ENCODE results near the gene RBM26. TPM values are rescaled to one million over a fixed set of nuclear protein-coding genes. Genes with fewer than 3 reads are reported as not detected.

RBM26 gene
- total RNA-seq, 2 donors from 2014 or later, result 28.1 to 28.3 TPM

DNA sequence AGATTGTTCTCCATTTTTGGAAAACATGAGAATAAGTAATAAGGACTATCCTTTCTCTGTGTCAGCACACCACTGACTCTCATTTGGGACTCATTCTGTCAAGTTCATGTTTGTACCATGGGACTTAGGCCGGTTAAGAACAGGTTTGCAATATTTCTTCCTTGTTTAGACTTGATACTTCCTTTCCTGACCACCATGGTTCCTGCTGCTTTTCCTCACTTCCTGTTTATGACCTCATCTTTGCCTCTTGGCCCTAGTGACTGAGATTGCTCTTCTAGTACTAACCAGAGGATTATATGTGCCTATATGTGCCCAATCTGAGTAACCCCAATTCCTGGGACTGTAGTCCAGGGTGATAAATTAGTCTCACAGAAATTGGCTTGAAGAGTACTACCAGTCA, 42.4 kb upstream of the RBM26 start:
- no peak for DNase-seq
- intact Hi-C loops (cut with DNase I), result no loop called here
- Histone ChIP-seq H3K27ac (no peak overlapping the region), H3K4me3 (no peak overlapping the region), H3K9ac (ENCODE audit: low read depth in 2 of 2, low read length in 2 of 2) (no peak overlapping the region), H3K4me1 (no peaks in the 10 kb centered on the region), H3K36me3 (no peaks in the 10 kb centered on the region), H3K27me3 (no peaks in the 10 kb centered on the region), H3K9me3 (no peaks in the 10 kb centered on the region)
- TF ChIP-seq, protein P1, sequence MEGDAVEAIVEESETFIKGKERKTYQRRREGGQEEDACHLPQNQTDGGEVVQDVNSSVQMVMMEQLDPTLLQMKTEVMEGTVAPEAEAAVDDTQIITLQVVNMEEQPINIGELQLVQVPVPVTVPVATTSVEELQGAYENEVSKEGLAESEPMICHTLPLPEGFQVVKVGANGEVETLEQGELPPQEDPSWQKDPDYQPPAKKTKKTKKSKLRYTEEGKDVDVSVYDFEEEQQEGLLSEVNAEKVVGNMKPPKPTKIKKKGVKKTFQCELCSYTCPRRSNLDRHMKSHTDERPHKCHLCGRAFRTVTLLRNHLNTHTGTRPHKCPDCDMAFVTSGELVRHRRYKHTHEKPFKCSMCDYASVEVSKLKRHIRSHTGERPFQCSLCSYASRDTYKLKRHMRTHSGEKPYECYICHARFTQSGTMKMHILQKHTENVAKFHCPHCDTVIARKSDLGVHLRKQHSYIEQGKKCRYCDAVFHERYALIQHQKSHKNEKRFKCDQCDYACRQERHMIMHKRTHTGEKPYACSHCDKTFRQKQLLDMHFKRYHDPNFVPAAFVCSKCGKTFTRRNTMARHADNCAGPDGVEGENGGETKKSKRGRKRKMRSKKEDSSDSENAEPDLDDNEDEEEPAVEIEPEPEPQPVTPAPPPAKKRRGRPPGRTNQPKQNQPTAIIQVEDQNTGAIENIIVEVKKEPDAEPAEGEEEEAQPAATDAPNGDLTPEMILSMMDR (IDR thresholded peaks at IDR 0.05), result no peak

- DNase-seq, result no peak
- TF ChIP-seq, protein P1 (IDR thresholded peaks at IDR 0.05), result no peak
- Histone ChIP-seq H3K27ac (no peak overlapping the region), H3K27me3 (no peaks in the 10 kb centered on the region), H3K4me3 (no peak overlapping the region), H3K36me3 (no peaks in the 10 kb centered on the region), H3K4me1 (no peaks in the 10 kb centered on the region), H3K9me3 (no peaks in the 10 kb centered on the region), H3K9ac (ENCODE audit: low read depth in 2 of 2, low read length in 2 of 2) (no peak overlapping the region)
- intact Hi-C loops (cut with DNase I), result no loop called here
Observed at GRCh38 chr13:79447741-79448140, 41.7 kb upstream of the RBM26 start.

GRCh38 chr13:79447141-79447540, 41.1 kb upstream of the RBM26 start:
- no peak overlapping the region for H3K9ac ChIP-seq (ENCODE audit: low read depth in 2 of 2, low read length in 2 of 2)
- no peaks in the 10 kb centered on the region for H3K4me1 ChIP-seq
- TF ChIP-seq, protein P1 (IDR thresholded peaks at IDR 0.05), result no peak
- H3K9me3 ChIP-seq, result no peaks in the 10 kb centered on the region
- intact Hi-C loops (cut with DNase I), result no loop called here
- no peak for DNase-seq
- H3K36me3 ChIP-seq, result no peaks in the 10 kb centered on the region
- no peak overlapping the region for H3K4me3 ChIP-seq
- no peak overlapping the region for H3K27ac ChIP-seq
- H3K27me3 ChIP-seq, result no peaks in the 10 kb centered on the region

GRCh38 chr13:79445968-79446645, 40.1 kb upstream of the RBM26 start:
- H3K4me3 ChIP-seq, result no peak overlapping the region
- intact Hi-C loops (cut with DNase I), result no loop called here
- H3K9ac ChIP-seq (ENCODE audit: low read depth in 2 of 2, low read length in 2 of 2), result no peak overlapping the region
- H3K27me3 ChIP-seq, result no peaks in the 10 kb centered on the region
- no peak overlapping the region for H3K27ac ChIP-seq
- no peaks in the 10 kb centered on the region for H3K9me3 ChIP-seq
- TF ChIP-seq, protein P1 (IDR thresholded peaks at IDR 0.05), result no peak
- no peak for DNase-seq
- H3K36me3 ChIP-seq, result no peaks in the 10 kb centered on the region
- H3K4me1 ChIP-seq, result no peaks in the 10 kb centered on the region

DNA sequence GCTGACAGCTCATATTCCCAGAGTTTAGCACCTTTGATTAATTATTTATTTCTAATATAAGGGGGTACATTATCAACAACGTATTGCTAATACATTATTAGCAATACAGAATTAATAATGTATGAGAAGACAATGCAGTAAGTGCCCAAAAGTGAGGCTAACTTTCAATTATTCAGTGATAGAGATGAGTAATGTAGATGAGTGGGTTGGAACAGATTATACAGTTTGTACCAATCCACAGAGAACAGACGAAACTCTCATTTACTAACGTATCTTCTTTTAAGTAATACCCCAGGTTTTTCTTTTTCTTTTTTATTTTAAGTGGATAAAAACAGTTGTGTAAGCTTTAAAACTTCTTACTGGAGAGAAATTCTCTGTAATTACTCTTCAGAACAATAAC, 36.7 kb upstream of the RBM26 start:
- Histone ChIP-seq H3K4me3 (no peak overlapping the region), H3K9ac (ENCODE audit: low read depth in 2 of 2, low read length in 2 of 2) (no peak overlapping the region), H3K4me1 (no peaks in the 10 kb centered on the region), H3K27ac (peak overlapping the region; percentile 92), H3K27me3 (no peaks in the 10 kb centered on the region), H3K36me3 (no peaks in the 10 kb centered on the region), H3K9me3 (no peaks in the 10 kb centered on the region)
- no peak for DNase-seq
- intact Hi-C loops (cut with DNase I), result no loop called here
- TF ChIP-seq, protein P1 (IDR thresholded peaks at IDR 0.05), result no peak
